HEK293T (cell line): Measurements from ENCODE around the gene LSS.

Experiments
- CTCF ChIA-PET: fragments of 350-600 bp; formaldehyde crosslinking; extraction: SDS; loops from one replicate; lab custom pipeline; 2021; ENCODE audit warnings: antibody characterized with exemption, inconsistent platforms; lab: Yijun Ruan, JAX
- POLR2A ChIA-PET: fragments of 350-600 bp; formaldehyde crosslinking; extraction: SDS; loops from one replicate; lab custom pipeline; 2020; ENCODE audit warnings: antibody characterized with exemption, inconsistent platforms; lab: Yijun Ruan, JAX
- DNase-seq: peaks from one replicate; pipeline ENCODE4 v3.0.0; 2012; ENCODE audit warnings: mixed read lengths; ENCODE audit errors: extremely low spot score
- ARNT ChIP-seq: fragments of 450-650 bp; IDR thresholded peaks from 2 replicates; pipeline ENCODE4 v1.6.1; 2017; ENCODE audit warnings: mild to moderate bottlenecking
- BHLHE40 ChIP-seq: fragments of 450-650 bp; IDR thresholded peaks from 2 replicates; pipeline ENCODE4 v1.6.1; 2016; ENCODE audit warnings: mild to moderate bottlenecking, moderate library complexity, borderline replicate concordance
- CTBP1 ChIP-seq: fragments of 450-650 bp; IDR thresholded peaks from 2 replicates; pipeline ENCODE4 v1.6.1; 2016; ENCODE audit warnings: borderline replicate concordance
- ELF4 ChIP-seq: fragments of 450-650 bp; IDR thresholded peaks from 2 replicates; pipeline ENCODE4 v1.6.1; 2017; ENCODE audit warnings: antibody characterized with exemption
- FOXA1 ChIP-seq: fragments of 450-650 bp; IDR thresholded peaks from 2 replicates; pipeline ENCODE4 v1.6.1; 2016; ENCODE audit warnings: mild to moderate bottlenecking
- FOXK2 ChIP-seq: fragments of 450-650 bp; IDR thresholded peaks from 2 replicates; pipeline ENCODE4 v1.6.1; 2016; ENCODE audit warnings: mild to moderate bottlenecking
- FOXM1 ChIP-seq: fragments of 450-650 bp; IDR thresholded peaks from 2 replicates; pipeline ENCODE4 v1.6.1; 2017; ENCODE audit warnings: mild to moderate bottlenecking, borderline replicate concordance
- HDGF ChIP-seq: fragments of 450-650 bp; IDR thresholded peaks from 2 replicates; pipeline ENCODE4 v1.6.1; 2017; ENCODE audit warnings: antibody characterized with exemption, borderline replicate concordance
- L3MBTL2 ChIP-seq: fragments of 450-650 bp; conservative IDR thresholded peaks from 2 replicates; pipeline ENCODE4 v1.6.1; 2016; ENCODE audit warnings: mild to moderate bottlenecking
- LEF1 ChIP-seq: fragments of 450-650 bp; IDR thresholded peaks from 2 replicates; pipeline ENCODE4 v1.6.1; 2017; ENCODE audit warnings: mild to moderate bottlenecking, borderline replicate concordance
- NFRKB ChIP-seq: fragments of 450-650 bp; IDR thresholded peaks from 2 replicates; pipeline ENCODE4 v1.6.1; 2016; ENCODE audit warnings: mild to moderate bottlenecking, moderate library complexity
- SP1 ChIP-seq: fragments of 450-650 bp; IDR thresholded peaks from 2 replicates; pipeline ENCODE4 v1.6.1; 2017
- SUZ12 ChIP-seq: fragments of 450-650 bp; IDR thresholded peaks from 2 replicates; pipeline ENCODE4 v1.6.1; 2016; ENCODE audit warnings: mild to moderate bottlenecking
- TARDBP ChIP-seq: fragments of 450-650 bp; IDR thresholded peaks from 2 replicates; pipeline ENCODE4 v1.6.1; 2016
- ZNF384 ChIP-seq: fragments of 450-650 bp; IDR thresholded peaks from 2 replicates; pipeline ENCODE4 v1.6.1; 2016
- TF ChIP-seq, protein P1 (sequence below): fragments of 450-650 bp; IDR thresholded peaks from 2 replicates; pipeline ENCODE4 v1.6.1; 2016

LSS gene

DNA sequence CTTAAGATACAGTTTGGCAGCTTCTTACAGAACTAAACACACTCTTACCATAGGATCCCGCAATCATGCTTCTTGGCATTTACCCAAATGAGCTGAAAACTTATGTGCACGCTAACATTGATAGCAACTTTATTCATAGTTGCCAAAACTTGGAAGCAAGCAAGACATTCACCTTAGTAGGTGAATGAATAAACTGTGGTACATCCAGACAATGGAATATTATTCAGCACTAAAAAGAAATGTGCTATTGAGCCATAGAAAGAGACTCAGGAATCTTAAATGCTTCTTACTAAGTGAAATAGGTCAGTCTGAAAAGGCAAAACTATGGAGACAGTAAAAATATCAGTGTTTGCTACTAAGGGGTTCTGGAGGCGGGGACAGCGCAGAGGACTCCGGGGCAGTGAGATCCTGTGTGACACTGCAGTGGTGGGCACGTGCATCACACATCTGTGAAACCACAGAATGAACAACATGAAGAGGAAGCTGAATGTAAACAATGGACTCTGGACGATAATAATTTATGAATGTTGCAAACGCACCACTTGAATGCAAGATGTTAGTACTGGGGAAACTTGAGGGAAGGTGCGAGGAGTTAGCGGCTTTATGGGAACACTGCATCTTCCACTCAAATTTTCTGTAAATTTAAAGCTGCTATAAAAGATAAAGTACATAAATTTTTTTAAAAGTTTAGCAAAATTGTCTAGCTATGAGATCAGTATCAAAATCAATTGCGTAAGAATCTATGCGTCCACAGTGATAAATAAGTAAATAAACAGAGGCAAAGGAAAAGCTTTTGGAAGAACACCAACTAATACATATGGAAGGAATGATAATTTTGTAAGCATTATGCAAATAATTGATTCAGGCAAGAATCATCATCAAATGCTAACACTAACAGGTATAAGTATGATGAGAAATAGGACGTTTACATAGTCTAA, 28.9 kb downstream of the LSS start:
- CTCF ChIA-PET: no interaction called here
- POLR2A ChIA-PET: no interaction called here
- no peak for DNase-seq
- no peak for TF ChIP-seq HDGF
- TF ChIP-seq FOXA1: no peak
- no peak for TF ChIP-seq LEF1
- no peak for TF ChIP-seq SP1
- TF ChIP-seq ARNT: no peak
- TF ChIP-seq BHLHE40: no peak
- no peak for TF ChIP-seq FOXM1
- no peak for TF ChIP-seq SUZ12
- TF ChIP-seq FOXK2: no peak
- no peak for TF ChIP-seq ZNF384
- TF ChIP-seq CTBP1: no peak
- TF ChIP-seq ELF4: no peak
- TF ChIP-seq, protein P1, sequence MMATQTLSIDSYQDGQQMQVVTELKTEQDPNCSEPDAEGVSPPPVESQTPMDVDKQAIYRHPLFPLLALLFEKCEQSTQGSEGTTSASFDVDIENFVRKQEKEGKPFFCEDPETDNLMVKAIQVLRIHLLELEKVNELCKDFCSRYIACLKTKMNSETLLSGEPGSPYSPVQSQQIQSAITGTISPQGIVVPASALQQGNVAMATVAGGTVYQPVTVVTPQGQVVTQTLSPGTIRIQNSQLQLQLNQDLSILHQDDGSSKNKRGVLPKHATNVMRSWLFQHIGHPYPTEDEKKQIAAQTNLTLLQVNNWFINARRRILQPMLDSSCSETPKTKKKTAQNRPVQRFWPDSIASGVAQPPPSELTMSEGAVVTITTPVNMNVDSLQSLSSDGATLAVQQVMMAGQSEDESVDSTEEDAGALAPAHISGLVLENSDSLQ: no peak
- TF ChIP-seq NFRKB: no peak
- TF ChIP-seq TARDBP: no peak
- no peak for TF ChIP-seq L3MBTL2

DNA sequence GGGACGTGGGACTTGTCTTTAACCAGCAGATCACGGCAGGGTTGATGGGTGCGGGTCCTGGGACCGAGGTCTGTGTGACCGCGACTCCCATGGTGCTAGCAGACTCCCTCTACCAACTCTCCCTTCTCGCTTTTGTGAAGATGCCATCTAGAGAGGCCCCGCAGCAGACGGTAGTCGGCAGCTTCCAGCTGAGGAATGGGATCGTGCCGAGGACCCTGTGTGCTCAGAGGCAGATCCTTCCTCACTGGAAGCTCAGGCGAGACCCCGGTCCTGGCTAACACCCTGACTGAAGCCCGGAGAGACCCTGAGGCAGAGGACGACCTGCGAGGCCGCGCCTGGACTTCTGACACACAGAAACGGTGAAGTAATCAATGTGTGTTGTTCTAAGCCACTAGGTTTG, 31.8 kb downstream of the LSS start:
- POLR2A ChIA-PET: no interaction called here
- CTCF ChIA-PET: no interaction called here
- DNase-seq: no peak

DNA sequence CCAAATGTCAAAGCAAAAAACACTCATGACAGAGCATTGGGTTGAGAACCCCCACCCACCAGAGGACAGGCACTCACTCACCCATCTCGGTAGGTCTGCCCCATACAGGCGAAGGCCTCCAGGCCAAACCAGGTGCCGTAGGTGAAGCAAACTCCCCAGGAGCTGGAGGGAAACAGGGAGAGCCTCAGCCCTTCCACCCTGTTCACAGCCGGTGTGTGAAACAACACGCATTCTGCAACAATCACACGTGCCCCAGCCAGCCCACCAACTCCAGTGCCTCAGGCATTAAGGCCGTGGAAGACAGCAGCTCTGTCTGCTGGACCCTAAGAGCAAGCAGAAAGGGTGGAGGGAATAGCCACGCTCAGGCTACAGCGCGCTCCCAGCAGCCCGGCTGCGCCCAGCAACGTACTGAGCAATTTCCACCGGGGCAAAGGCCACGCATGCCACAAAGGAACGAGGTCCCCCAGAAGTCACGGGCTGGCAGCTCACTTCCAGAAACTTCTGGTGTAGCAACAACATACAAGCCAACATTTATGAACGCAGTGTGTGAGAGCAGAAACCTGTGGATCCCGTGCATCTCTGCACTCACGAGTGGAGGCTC, 32.9 kb downstream of the LSS start:
- no peak for DNase-seq
- no peak for TF ChIP-seq FOXK2
- no peak for TF ChIP-seq ARNT
- TF ChIP-seq FOXM1: no peak
- TF ChIP-seq LEF1: no peak
- TF ChIP-seq, protein P1: no peak
- ChIA-PET CTCF (no interaction called here), POLR2A (no interaction called here)

More for the DNA sequence above, 31.8 kb downstream of the LSS start:
- TF ChIP-seq HDGF (no peak), SP1 (no peak), TARDBP (no peak), FOXK2 (no peak)

DNA sequence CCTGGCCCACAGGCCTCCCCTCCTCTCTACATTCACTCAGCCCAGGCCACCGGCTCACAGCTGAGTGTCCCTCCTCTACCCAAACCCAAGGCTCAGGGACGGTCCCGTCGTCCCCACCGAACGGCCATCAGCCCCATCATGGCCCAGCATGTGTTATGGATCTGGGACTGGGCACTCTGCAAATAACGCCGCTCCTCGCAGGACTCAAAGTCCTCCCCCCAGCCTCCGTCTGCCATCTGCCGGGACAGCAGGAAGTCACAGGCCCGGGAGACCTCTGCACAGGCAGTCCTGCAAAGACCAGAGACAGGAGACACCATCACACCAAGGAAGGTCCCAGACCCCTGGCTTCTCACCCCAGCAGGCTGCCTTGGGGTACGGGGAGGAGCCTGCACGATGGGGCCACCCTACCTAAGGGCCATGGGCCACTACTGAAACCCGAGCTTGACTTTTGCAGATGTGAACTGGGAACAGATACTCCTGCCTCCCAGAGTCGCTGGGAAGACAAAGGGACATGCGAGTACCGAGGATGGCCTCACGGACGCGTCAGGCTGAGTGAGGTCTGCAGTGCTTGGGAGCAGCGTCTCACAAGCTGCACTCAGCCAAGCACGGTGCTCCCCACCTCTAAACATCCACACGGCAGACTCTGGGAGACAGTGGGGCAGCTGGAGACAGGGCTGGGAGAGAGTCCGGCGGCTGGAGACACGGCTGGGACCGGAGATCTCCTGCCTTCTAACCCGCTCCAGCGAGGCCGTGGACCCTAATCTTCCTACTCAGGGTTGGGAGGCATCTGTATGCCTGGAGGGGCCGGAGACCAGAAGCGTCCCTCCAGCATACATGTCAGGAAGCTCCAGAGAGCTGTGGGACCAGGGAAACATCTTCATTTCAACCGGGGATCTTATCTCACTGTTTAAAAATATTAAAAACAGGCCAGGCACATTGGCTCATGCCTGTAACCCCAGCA, 33.9 kb downstream of the LSS start:
- DNase-seq: no peak
- TF ChIP-seq TARDBP (no peak), BHLHE40 (no peak), ELF4 (no peak), SP1 (no peak), FOXM1 (no peak), CTBP1 (no peak), FOXA1 (no peak), FOXK2 (no peak), NFRKB (no peak), L3MBTL2 (no peak), LEF1 (no peak), ARNT (no peak), HDGF (no peak), ZNF384 (no peak), SUZ12 (no peak)
- TF ChIP-seq, protein P1: no peak
- CTCF ChIA-PET: no interaction called here
- POLR2A ChIA-PET: no interaction called here

DNA sequence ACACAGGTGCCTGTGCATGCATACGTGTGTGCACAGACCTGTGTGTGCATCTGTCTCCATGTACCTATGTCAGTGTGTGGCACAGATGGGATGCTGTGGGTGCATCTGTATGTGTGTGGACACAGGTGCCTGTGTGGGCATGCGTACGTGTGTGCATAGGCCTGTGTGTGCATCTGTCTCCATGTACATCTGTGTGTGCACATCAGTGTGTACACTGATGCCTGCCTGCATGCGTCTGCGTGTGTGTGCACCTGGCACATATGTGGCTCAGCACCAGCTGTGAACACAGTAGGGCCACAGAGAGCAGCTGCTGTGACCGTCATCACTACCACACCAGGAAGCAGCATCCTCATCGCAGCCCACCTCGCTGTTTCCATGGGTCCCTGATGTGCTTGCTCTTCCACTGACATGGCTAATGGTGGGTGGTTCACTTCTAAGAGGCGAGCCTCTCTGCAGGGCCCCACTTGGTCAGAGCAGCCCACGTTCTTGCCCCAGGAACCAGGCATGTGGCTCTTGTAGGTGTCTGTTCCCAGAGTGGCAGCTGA, 34.7 kb downstream of the LSS start:
- TF ChIP-seq NFRKB: no peak
- no peak for TF ChIP-seq ELF4
- no peak for TF ChIP-seq L3MBTL2
- TF ChIP-seq, protein P1: no peak
- CTCF ChIA-PET: no interaction called here
- no peak for DNase-seq
- POLR2A ChIA-PET: no interaction called here
